ENCODE results near the gene NRCAM. TPM values are rescaled to one million over a fixed set of nuclear protein-coding genes. Genes with fewer than 3 reads are reported as not detected.

The NRCAM gene
- total and polyA plus RNA-seq, 2 of the 8 experiments (the other 6 are each of a cell fraction or from before 2014, with no cell fraction given): 2.7 to 3.8 TPM

- TF ChIP-seq CHD7 (IDR thresholded peaks at IDR 0.05; ENCODE audit: insufficient replicate concordance, low read length) (no peak), PHF8 (conservative IDR thresholded peaks at IDR 0.05; ENCODE audit: low read depth, low read length) (no peak), SIRT6 (IDR thresholded peaks at IDR 0.05; ENCODE audit: low read length) (no peak), SIN3A (conservative IDR thresholded peaks at IDR 0.05 in 1 of 2, IDR thresholded peaks at IDR 0.05 in 1 of 2; ENCODE audit: low read depth in 1 of 2, low read length in 2 of 2) (no peak), TCF12 (IDR thresholded peaks at IDR 0.05; ENCODE audit: low read depth, low read length) (no peak), ZNF274 (IDR thresholded peaks at IDR 0.05; ENCODE audit: borderline replicate concordance, extremely low read depth, low read length) (no peak), CHD1 (IDR thresholded peaks at IDR 0.05; ENCODE audit: low read depth, low read length) (no peak), FOSL1 (IDR thresholded peaks at IDR 0.05; ENCODE audit: insufficient read depth, low read depth, low read length) (no peak), RNF2 (IDR thresholded peaks at IDR 0.05; ENCODE audit: borderline replicate concordance, low read depth, low read length, missing control alignments, poor library complexity, severe bottlenecking) (no peak), JUND (IDR thresholded peaks at IDR 0.05; ENCODE audit: low read length) (no peak), BACH1 (IDR thresholded peaks at IDR 0.05; ENCODE audit: low read length) (no peak), CTBP2 (IDR thresholded peaks at IDR 0.05; ENCODE audit: borderline replicate concordance, insufficient read depth, insufficient read length, low read length) (no peak)
Measured at GRCh38 chr7:108137993-108138392, 318.2 kb downstream of the NRCAM start (continued).

Data from H1 (cell line).